ENCODE measurements around the gene MSH2. TPM values are rescaled to one million over a fixed set of nuclear protein-coding genes. Genes with fewer than 3 reads are reported as not detected.

MSH2 gene
- polyA plus RNA-seq, 1 donor: 28.7 TPM

DNA sequence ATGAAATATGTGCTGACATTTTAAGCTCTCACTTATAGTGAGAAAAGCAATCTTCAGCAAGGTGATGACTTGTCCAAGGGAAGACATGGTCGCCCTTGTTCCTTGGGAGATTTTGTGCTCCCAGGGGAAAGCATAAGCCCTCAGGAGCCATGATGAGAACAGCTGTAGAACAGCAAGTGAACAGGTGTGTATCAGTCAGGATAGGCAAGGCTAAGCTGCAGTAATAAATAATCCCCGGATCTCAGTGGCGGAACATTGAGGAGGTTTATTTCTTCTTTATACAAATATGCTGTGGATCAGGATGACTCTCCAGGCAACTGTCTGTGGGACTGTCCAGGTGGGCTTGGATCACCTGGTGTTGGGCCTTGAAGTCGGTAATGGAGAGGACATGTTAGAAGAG, 103.1 kb downstream of the MSH2 start:
- H3K4me1 ChIP-seq (ENCODE audit: control insufficient read depth, insufficient read depth, low read length): no peaks in the 10 kb centered on the region
- WGBS (ENCODE audit: insufficient coverage, low lambda C conversion rate): no CpG with 5 or more reads among the region's 4 CpGs
- no peak for DNase-seq
- H3K36me3 ChIP-seq (ENCODE audit: control insufficient read depth, insufficient read depth, low read length): no peaks in the 10 kb centered on the region
- no peak overlapping the region for H3K27ac ChIP-seq (ENCODE audit: low read length)
- no peaks in the 10 kb centered on the region for H3K27me3 ChIP-seq (ENCODE audit: control insufficient read depth, insufficient read depth, low read length)
- H3K9me3 ChIP-seq (ENCODE audit: control insufficient read depth, low read depth, low read length): peaks cover 3% of the 10 kb centered on the region
- H3K4me3 ChIP-seq (ENCODE audit: low read length): no peak overlapping the region

DNA sequence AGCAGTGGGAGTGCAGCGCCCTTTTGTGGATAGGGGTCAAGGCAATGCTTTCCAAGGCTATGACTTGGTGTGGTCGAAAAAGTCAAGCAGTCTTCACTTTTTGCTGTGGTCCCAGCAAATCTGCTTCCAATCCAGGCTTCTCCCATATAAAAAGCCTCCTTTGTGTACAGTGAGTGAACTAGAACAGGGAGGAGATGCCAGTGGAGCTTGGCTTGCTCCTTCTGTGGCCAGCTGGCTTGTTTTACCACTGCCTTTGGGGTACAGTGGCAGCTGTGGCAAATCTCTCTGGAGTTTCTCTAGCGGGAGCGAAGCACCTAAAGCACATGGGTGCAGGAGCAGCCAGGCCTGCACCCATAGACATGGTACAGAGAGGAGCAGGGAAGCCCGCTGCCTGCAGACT, 103.5 kb downstream of the MSH2 start:
- no peak for DNase-seq
- 100% methylated on average over 1 of the region's 5 CpGs for WGBS (ENCODE audit: insufficient coverage, low lambda C conversion rate)
- H3K27me3 ChIP-seq (ENCODE audit: control insufficient read depth, insufficient read depth, low read length): no peaks in the 10 kb centered on the region
- peaks cover 3% of the 10 kb centered on the region for H3K9me3 ChIP-seq (ENCODE audit: control insufficient read depth, low read depth, low read length)
- H3K36me3 ChIP-seq (ENCODE audit: control insufficient read depth, insufficient read depth, low read length): no peaks in the 10 kb centered on the region
- H3K4me1 ChIP-seq (ENCODE audit: control insufficient read depth, insufficient read depth, low read length): no peaks in the 10 kb centered on the region
- no peak overlapping the region for H3K4me3 ChIP-seq (ENCODE audit: low read length)
- no peak overlapping the region for H3K27ac ChIP-seq (ENCODE audit: low read length)

DNA sequence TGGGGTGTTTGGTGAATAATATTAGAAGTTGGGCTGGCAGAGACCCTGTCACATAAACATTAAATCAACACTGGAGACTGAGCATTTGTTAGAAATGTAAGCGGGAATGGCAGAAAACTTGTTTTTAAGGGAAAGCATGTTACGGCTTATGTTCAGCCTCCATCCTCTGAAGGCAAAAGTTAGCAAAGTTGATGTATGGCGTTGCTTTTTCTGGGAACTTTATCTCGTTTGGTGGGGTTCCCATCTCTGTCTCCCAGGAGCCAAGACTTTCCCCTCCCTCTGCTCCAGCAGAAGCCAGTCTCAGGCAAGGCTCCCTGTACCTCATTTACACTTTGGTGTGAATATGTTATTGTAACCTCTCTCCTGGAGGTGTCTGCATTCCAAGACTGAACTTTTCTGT, 105.1 kb downstream of the MSH2 start:
- WGBS (ENCODE audit: insufficient coverage, low lambda C conversion rate): no CpG with 5 or more reads among the region's 4 CpGs
- no peak overlapping the region for H3K27ac ChIP-seq (ENCODE audit: low read length)
- no peaks in the 10 kb centered on the region for H3K36me3 ChIP-seq (ENCODE audit: control insufficient read depth, insufficient read depth, low read length)
- H3K27me3 ChIP-seq (ENCODE audit: control insufficient read depth, insufficient read depth, low read length): no peaks in the 10 kb centered on the region
- no peak overlapping the region for H3K4me3 ChIP-seq (ENCODE audit: low read length)
- H3K4me1 ChIP-seq (ENCODE audit: control insufficient read depth, insufficient read depth, low read length): no peaks in the 10 kb centered on the region
- no peaks in the 10 kb centered on the region for H3K9me3 ChIP-seq (ENCODE audit: control insufficient read depth, low read depth, low read length)
- DNase-seq: no peak

DNA sequence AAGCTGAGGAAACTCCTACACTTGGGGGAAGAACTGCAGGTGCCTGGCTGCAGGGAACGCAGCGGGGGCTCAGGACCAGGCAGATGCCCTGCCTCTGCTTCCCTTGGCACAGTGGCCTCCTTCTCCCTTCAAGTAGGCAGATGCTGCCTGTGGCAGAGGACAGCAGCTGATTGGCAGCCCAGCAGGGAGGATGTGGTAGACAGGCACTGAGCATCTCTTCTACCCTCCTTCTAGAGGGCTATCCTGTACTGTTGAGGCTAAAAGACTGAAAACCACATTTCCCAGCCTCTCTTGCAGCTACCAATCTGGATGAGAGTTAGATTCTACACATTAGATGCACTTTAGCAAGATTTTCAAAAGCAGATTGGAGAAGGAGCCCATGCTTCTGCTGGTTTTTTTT, 105.7 kb downstream of the MSH2 start:
- H3K4me3 ChIP-seq (ENCODE audit: low read length): no peak overlapping the region
- no peak for DNase-seq
- no peaks in the 10 kb centered on the region for H3K4me1 ChIP-seq (ENCODE audit: control insufficient read depth, insufficient read depth, low read length)
- WGBS (ENCODE audit: insufficient coverage, low lambda C conversion rate): no CpG with 5 or more reads among the region's 2 CpGs
- no peak overlapping the region for H3K27ac ChIP-seq (ENCODE audit: low read length)
- H3K27me3 ChIP-seq (ENCODE audit: control insufficient read depth, insufficient read depth, low read length): no peaks in the 10 kb centered on the region
- no peaks in the 10 kb centered on the region for H3K36me3 ChIP-seq (ENCODE audit: control insufficient read depth, insufficient read depth, low read length)
- H3K9me3 ChIP-seq (ENCODE audit: control insufficient read depth, low read depth, low read length): no peaks in the 10 kb centered on the region

DNA sequence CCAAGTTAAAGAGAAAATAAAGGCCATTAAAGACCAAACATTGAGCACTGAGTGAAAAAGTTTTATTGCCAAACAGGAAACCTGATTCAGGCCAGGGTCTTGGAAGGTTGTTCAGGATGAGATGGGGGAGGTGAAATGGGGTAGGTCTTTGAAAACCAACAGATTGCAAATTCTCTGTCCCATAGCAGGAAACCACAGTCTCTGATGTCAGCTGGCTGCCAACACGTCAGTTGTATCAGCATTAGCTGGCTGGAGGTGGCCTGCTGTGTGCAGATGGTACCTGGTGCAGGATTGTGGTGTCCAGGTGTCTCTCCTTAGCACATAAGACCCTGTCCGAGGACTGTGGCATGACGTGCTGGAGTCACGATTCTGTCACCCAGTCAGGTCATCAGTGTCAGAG, 106.3 kb downstream of the MSH2 start:
- DNase-seq: no peak
- no CpG with 5 or more reads among the region's 4 CpGs for WGBS (ENCODE audit: insufficient coverage, low lambda C conversion rate)
- Histone ChIP-seq H3K27ac (ENCODE audit: low read length) (no peak overlapping the region), H3K27me3 (ENCODE audit: control insufficient read depth, insufficient read depth, low read length) (no peaks in the 10 kb centered on the region), H3K4me1 (ENCODE audit: control insufficient read depth, insufficient read depth, low read length) (no peaks in the 10 kb centered on the region), H3K4me3 (ENCODE audit: low read length) (no peak overlapping the region), H3K9me3 (ENCODE audit: control insufficient read depth, low read depth, low read length) (no peaks in the 10 kb centered on the region), H3K36me3 (ENCODE audit: control insufficient read depth, insufficient read depth, low read length) (no peaks in the 10 kb centered on the region)

DNA sequence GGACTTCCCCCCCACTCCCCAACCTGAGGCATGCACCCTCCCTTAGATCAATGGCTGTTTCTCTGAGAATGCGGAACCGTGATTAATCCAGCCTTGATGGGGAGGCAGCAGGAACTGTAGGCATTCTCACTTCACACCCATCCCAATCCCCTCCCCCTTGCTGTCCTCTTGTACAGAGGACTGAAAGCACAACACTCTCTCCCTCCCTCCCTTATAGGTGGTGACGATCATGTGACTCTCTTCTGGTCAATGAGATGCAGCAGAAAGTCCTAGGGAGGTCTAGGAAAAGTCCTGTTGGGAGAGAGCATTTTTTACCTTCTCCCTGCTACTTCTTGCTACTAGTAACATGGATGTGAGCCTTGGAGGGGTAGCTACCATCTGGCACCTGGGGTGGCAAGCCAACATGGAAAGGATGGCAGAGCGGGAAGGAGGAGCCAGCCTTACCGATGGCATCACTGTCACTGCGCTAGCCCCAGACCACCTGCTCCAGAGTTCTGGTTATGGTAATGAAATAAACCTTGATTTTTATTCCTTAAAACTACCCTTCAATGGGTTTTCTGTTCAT, 106.9 kb downstream of the MSH2 start:
- H3K4me1 ChIP-seq (ENCODE audit: control insufficient read depth, insufficient read depth, low read length): no peaks in the 10 kb centered on the region
- WGBS (ENCODE audit: insufficient coverage, low lambda C conversion rate): no CpG with 5 or more reads among the region's 6 CpGs
- H3K27ac ChIP-seq (ENCODE audit: low read length): no peak overlapping the region
- H3K27me3 ChIP-seq (ENCODE audit: control insufficient read depth, insufficient read depth, low read length): no peaks in the 10 kb centered on the region
- no peak for DNase-seq
- no peaks in the 10 kb centered on the region for H3K9me3 ChIP-seq (ENCODE audit: control insufficient read depth, low read depth, low read length)
- no peaks in the 10 kb centered on the region for H3K36me3 ChIP-seq (ENCODE audit: control insufficient read depth, insufficient read depth, low read length)
- H3K4me3 ChIP-seq (ENCODE audit: low read length): no peak overlapping the region

DNA sequence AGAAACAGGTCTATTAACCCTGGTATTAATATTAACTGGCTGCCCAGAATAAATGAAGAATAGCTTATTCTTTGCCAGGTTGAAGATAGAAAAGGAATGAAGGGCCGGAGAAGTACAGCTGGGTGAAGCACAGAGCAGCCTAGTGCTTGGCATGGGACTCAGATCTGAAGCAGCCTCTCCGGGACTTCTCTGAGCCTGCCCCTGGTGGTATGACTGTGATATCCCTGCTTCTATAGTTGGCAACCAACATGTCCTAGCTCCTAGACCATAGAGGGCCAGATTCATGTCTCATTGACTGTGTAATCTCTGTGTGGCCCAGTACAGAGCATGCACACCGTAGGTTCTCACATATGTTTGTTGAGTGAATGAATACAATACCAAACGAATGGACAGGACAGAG, 107.8 kb downstream of the MSH2 start:
- no peak overlapping the region for H3K4me3 ChIP-seq (ENCODE audit: low read length)
- no peaks in the 10 kb centered on the region for H3K27me3 ChIP-seq (ENCODE audit: control insufficient read depth, insufficient read depth, low read length)
- no CpG with 5 or more reads among the region's 4 CpGs for WGBS (ENCODE audit: insufficient coverage, low lambda C conversion rate)
- H3K36me3 ChIP-seq (ENCODE audit: control insufficient read depth, insufficient read depth, low read length): no peaks in the 10 kb centered on the region
- no peaks in the 10 kb centered on the region for H3K9me3 ChIP-seq (ENCODE audit: control insufficient read depth, low read depth, low read length)
- H3K27ac ChIP-seq (ENCODE audit: low read length): no peak overlapping the region
- no peaks in the 10 kb centered on the region for H3K4me1 ChIP-seq (ENCODE audit: control insufficient read depth, insufficient read depth, low read length)
- DNase-seq: no peak

DNA sequence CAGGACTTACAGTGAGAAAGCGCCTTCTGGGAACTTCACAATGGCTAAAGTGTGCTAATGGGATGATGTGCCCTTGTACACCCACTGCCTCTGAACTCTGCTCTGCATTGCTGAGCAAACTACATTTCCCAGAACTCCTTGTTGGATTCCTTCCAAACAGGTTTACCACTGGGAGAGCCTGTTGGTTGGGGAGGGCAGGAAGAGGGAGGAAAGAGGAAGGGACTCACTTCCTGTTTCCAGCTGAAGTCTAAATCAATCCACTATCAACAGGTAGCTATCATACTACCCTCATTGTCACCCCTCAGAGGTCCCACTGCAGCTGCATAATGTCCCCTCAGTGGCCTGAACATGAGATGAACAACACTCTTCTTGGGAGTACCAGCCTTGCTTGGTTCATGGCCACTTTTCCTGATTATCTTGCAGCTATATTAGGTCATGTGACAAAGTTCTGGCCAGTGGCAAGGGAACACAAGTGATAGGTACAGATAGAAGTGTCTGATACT, 109.7 kb downstream of the MSH2 start:
- H3K4me1 ChIP-seq (ENCODE audit: control insufficient read depth, insufficient read depth, low read length): no peaks in the 10 kb centered on the region
- no peak overlapping the region for H3K4me3 ChIP-seq (ENCODE audit: low read length)
- no peak for DNase-seq
- H3K9me3 ChIP-seq (ENCODE audit: control insufficient read depth, low read depth, low read length): no peaks in the 10 kb centered on the region
- no peak overlapping the region for H3K27ac ChIP-seq (ENCODE audit: low read length)
- H3K27me3 ChIP-seq (ENCODE audit: control insufficient read depth, insufficient read depth, low read length): no peaks in the 10 kb centered on the region
- no CpG with 5 or more reads among the region's 1 CpG for WGBS (ENCODE audit: insufficient coverage, low lambda C conversion rate)
- H3K36me3 ChIP-seq (ENCODE audit: control insufficient read depth, insufficient read depth, low read length): no peaks in the 10 kb centered on the region

DNA sequence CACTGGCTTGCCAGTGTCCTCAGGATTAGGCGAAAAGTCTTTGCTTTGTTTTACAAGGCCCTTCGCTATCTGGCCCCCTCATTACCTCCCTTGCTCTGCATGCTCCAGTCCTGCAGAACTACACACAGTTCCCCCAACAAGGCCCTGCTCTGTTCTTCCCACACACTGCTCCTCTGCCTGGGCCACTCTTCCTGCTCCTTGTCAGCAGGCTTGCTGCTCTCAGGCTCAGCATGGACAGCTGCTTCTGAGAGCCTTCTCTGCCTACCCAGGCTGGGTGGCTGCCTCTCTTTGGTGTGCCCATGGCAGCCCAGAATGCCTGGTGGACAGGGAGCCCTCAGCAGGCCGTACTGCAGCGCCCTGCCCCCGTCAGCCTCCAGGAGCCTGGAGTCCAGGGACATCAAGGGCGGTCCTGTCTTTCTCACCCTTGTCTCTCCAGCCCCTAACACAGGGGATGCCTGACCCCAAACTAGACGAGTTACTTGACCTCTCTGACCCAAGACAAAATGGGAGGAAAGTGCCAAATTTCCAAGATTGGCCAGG, 111.1 kb downstream of the MSH2 start:
- no CpG with 5 or more reads among the region's 7 CpGs for WGBS (ENCODE audit: insufficient coverage, low lambda C conversion rate)
- no peak for DNase-seq
- no peaks in the 10 kb centered on the region for H3K27me3 ChIP-seq (ENCODE audit: control insufficient read depth, insufficient read depth, low read length)
- no peaks in the 10 kb centered on the region for H3K36me3 ChIP-seq (ENCODE audit: control insufficient read depth, insufficient read depth, low read length)
- H3K27ac ChIP-seq (ENCODE audit: low read length): no peak overlapping the region
- no peak overlapping the region for H3K4me3 ChIP-seq (ENCODE audit: low read length)
- no peaks in the 10 kb centered on the region for H3K4me1 ChIP-seq (ENCODE audit: control insufficient read depth, insufficient read depth, low read length)
- H3K9me3 ChIP-seq (ENCODE audit: control insufficient read depth, low read depth, low read length): no peaks in the 10 kb centered on the region

DNA sequence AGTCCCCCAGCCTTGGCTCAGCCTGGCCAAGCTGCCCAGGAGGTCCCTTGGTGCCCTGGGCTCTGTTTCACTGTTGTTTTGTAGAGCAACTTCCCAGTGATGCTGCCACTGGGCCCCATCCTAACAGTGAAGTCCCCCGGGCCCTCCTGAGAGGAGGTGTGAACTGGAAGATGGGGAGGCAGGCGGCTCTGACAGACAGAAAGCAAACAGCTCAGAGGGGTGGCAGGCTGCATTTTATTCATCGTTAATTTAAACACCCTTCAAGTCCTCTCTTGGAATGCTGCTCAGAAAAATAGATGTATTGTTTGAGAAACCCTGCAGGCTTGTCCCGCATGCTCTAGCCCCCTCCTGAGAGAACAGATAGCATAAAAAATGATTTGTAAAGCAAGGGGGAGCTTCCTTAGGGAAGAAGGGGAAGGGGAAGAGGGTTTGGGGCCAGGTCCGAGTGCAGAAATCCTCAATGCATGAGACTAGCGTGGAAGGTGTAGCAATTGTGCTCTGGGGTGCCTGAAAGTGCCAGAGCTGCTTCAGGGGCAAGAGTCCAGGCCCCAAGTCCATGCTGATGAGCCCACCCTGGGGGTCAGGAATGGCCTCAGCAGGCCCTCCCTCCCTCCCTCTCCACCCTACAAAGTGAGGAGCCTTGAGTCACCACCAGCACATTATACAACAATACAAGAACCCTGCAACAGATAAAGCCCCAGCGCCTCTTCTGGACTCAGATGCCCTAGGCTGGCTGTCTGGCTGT, 113.6 kb downstream of the MSH2 start:
- Histone ChIP-seq H3K27ac (ENCODE audit: low read length) (no peak overlapping the region), H3K36me3 (ENCODE audit: control insufficient read depth, insufficient read depth, low read length) (no peaks in the 10 kb centered on the region), H3K27me3 (ENCODE audit: control insufficient read depth, insufficient read depth, low read length) (peaks cover 17% of the 10 kb centered on the region), H3K4me1 (ENCODE audit: control insufficient read depth, insufficient read depth, low read length) (peaks cover 4% of the 10 kb centered on the region), H3K9me3 (ENCODE audit: control insufficient read depth, low read depth, low read length) (no peaks in the 10 kb centered on the region), H3K4me3 (ENCODE audit: low read length) (no peak overlapping the region)
- WGBS (ENCODE audit: insufficient coverage, low lambda C conversion rate): no CpG with 5 or more reads among the region's 7 CpGs
- DNase-seq: no peak

Data from large intestine (tissue), 3 donors.